GM19372 (cell line): ENCODE data around the gene ACTR3C.
"Not testable (repeated sequence)": the region's sequence is repeated elsewhere in the genome, so short reads cannot be mapped to it uniquely, and the experiment has no call there.

Experiments
- ATAC-seq: cut with Tn5 transposase; IDR thresholded peaks from one replicate; pipeline ENCODE4 v1.9.1; 2021; ENCODE audit warnings: mild to moderate bottlenecking, low read depth, moderate library complexity; ENCODE audit not compliant: unreplicated experiment

ACTR3C gene

DNA sequence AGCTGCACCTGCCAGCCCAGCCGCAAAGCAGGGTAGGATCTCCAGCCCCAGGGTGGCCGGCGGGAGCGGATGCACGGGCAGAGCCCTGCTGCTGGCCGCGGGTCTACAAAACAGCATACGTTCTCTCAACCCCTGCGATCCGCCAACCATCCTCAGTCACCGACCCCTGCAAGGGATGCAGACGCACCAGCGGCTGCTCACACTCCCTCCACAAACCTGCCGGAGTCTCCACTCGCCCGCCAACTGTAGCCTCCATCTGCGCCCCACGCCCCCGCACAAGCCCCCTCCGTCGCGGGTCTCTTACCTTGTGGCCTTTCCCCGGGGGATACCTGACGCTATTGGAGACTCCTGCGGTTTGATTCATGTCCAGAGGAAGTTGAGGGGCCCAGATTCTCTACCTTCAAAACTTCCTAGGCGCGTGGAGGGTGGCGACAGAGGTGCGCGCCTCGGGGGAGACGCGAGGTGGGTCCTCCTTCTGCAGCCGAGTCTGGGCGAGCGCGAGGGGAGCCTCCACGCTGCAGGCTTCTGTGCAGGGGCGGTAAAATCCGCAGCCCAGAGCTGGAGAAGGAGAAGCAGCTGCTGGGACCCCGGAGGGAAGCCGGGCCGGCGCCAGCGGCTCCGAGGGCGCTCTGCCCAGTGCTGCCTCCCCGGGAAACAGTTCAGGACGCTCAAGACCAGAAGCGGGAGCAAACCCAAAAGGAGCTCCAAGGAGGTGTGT is 103.2 kb downstream of the ACTR3C start:
- ATAC-seq = not testable (repeated sequence)

DNA sequence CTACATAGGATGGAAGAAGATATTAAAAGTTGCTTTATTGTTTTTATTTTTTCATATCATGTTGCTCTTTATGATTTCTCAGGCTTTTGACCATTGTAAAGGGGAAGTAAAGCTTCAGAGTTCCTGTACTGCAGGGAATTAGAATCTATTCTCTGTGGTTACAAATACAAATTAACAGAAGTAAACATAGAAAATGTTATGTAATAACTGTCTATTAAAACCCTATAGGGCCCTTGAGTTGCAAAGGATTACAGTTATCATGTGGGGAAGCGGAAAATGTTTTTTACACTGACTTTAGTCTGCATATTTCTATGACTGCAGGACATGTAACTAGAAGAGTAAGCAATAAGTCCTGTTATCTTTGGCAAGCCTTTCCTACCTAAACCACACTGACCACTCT is 116.5 kb downstream of the ACTR3C start:
- not testable (repeated sequence) for ATAC-seq

GRCh38 chr7:150205866-150206265 is 117.5 kb downstream of the ACTR3C start:
- not testable (repeated sequence) for ATAC-seq

- ATAC-seq = not testable (repeated sequence)
Observed at GRCh38 chr7:150204577-150204976, 118.8 kb downstream of the ACTR3C start.

DNA sequence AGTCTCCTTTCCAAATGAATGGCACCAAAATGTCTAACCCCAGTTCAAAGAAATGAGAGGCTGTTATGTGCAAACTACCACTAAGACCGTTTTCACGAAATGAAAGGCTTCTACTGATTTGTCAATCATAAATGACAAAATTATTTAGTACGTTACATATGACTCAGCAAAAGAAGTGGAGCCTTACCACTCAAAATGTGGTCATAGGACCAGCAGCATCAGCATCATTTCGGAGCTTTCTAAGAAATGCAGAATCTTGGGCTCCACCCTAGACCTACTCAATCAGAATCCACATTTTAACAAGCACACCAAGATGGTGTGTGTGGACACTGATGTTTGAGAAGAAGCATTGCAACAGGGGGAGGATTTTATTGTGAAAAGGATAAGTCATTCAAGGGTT is 120.5 kb downstream of the ACTR3C start:
- ATAC-seq = not testable (repeated sequence)
